Glutamatergic neuron (in vitro differentiated cells): ENCODE measurements around the gene OR11A1. TPM values are rescaled to one million over a fixed set of nuclear protein-coding genes. Genes with fewer than 3 reads are reported as not detected.

Source experiments
- DNase-seq: peaks from one replicate; pipeline ENCODE4 v3.0.0; 2022
- H3K27ac Mint-ChIP-seq: one replicate; pipeline ENCODE4 v1.8.0; 2020; ENCODE audit warnings: mild to moderate bottlenecking, mixed read lengths, inconsistent platforms; ENCODE audit not compliant: unreplicated experiment
- H3K27me3 Mint-ChIP-seq: one replicate; pipeline ENCODE4 v1.8.0; 2020; ENCODE audit warnings: mild to moderate bottlenecking, moderate library complexity, mixed read lengths, inconsistent platforms; ENCODE audit not compliant: unreplicated experiment
- H3K36me3 Mint-ChIP-seq: one replicate; pipeline ENCODE4 v1.8.0; 2020; ENCODE audit warnings: mild to moderate bottlenecking, mixed read lengths, inconsistent platforms; ENCODE audit not compliant: unreplicated experiment
- H3K4me1 Mint-ChIP-seq: one replicate; pipeline ENCODE4 v1.8.0; 2020; ENCODE audit warnings: mild to moderate bottlenecking, low read depth, mixed read lengths, inconsistent platforms; ENCODE audit not compliant: unreplicated experiment
- H3K4me3 Mint-ChIP-seq: one replicate; pipeline ENCODE4 v1.8.0; 2020; ENCODE audit warnings: mild to moderate bottlenecking, mixed read lengths, inconsistent platforms; ENCODE audit not compliant: unreplicated experiment
- H3K9me3 Mint-ChIP-seq: one replicate; pipeline ENCODE4 v1.8.0; 2020; ENCODE audit warnings: mild to moderate bottlenecking, moderate library complexity, mixed read lengths, inconsistent platforms; ENCODE audit not compliant: unreplicated experiment
- total RNA-seq: library from RNA; stranded (reverse); fragmentation: NEBNext Ultra II Directional; extraction: Animal tissue kit (Norgen Biotek cat#: 25700); gene quantifications from one replicate; pipeline ENCODE4 v1.2.1, GENCODE V29; 2021; ENCODE audit not compliant: unreplicated experiment
- TF ChIP-seq, protein P1 (sequence below): fragments of 200-600 bp; sonication (generic); IDR thresholded peaks from one replicate; pipeline ENCODE4 v1.5.0; 2021; ENCODE audit not compliant: partially characterized antibody, unreplicated experiment

The OR11A1 gene
- total RNA-seq, 1 donor from 2014 or later, result not detected

DNA sequence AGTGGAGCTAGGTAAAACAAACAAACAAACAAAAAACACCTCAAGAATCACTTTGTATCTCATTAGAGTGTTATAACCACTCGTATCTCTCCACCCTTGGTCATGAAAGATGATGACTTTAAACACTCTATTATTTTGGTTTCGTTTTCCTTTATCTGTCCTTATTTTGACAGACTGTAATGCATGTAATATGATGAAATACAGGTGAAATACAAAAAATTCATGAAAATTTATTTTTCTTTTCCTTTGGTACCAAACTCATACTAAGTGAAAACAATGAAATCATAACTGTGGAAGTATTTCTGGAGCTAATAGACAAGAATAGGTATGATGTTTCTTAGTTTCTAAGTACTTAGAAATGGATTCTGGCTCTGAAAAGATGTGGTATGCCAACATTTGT lies 57.3 kb downstream of the OR11A1 start:
- TF ChIP-seq, protein P1, sequence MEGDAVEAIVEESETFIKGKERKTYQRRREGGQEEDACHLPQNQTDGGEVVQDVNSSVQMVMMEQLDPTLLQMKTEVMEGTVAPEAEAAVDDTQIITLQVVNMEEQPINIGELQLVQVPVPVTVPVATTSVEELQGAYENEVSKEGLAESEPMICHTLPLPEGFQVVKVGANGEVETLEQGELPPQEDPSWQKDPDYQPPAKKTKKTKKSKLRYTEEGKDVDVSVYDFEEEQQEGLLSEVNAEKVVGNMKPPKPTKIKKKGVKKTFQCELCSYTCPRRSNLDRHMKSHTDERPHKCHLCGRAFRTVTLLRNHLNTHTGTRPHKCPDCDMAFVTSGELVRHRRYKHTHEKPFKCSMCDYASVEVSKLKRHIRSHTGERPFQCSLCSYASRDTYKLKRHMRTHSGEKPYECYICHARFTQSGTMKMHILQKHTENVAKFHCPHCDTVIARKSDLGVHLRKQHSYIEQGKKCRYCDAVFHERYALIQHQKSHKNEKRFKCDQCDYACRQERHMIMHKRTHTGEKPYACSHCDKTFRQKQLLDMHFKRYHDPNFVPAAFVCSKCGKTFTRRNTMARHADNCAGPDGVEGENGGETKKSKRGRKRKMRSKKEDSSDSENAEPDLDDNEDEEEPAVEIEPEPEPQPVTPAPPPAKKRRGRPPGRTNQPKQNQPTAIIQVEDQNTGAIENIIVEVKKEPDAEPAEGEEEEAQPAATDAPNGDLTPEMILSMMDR, result no peak
- Mint-ChIP-seq H3K27ac (no peak overlapping the region), H3K36me3 (no peaks in the 10 kb centered on the region), H3K9me3 (no peaks in the 10 kb centered on the region), H3K4me1 (no peaks in the 10 kb centered on the region), H3K27me3 (no peaks in the 10 kb centered on the region), H3K4me3 (no peak overlapping the region)
- DNase-seq, result no peak

DNA sequence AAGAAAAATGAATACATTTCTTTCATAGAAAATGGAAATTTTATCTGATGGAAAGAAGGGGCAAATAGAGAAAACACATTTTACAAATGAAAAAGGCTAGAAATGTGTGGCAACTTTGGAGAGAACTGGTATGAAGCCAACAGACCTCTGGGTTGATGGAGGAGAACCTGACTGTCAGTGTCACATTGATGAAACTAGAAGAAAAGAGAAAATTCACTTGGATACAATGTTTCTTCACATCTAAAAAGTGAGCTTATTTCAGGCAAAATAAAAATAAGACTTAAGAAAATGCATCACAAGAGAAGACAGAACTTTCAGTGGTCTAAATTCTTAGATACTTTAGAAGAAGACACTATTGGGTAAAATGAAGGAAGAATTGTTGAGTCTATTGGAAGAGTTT lies 61.5 kb downstream of the OR11A1 start, which contains the start of gene OR12D2:
Gene OR12D2, plus strand, starts transcription at position 301 of the 400 bp plus-strand sequence. CDS start 1,069 bp downstream, outside the sequence.
- no peaks in the 10 kb centered on the region for H3K27me3 Mint-ChIP-seq
- TF ChIP-seq, protein P1, result no peak

DNA sequence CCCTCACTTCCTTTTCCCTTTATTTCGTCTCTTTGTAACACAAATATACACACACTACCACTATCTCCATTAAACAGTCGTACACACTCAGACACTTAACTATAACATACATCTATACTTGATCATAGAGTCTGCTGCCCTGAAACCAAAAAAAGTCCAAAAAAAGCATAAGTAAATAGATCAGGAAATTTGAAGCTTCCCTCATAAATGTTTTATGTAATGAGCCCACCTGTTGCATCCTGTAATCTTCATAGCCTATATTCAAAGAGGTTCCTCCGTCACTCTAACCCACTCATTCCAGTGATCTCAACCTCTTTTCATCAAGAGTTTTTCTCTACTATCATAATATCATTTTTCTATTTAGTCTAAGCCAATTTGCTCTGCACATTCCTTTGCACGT lies 68.3 kb downstream of the OR11A1 start:
- TF ChIP-seq, protein P1, result no peak
- H3K9me3 Mint-ChIP-seq, result no peaks in the 10 kb centered on the region
- H3K27me3 Mint-ChIP-seq, result no peaks in the 10 kb centered on the region
- H3K4me1 Mint-ChIP-seq, result no peaks in the 10 kb centered on the region
- H3K4me3 Mint-ChIP-seq, result no peak overlapping the region
- DNase-seq, result no peak
- no peaks in the 10 kb centered on the region for H3K36me3 Mint-ChIP-seq
- H3K27ac Mint-ChIP-seq, result no peak overlapping the region

More for the DNA sequence above, 61.5 kb downstream of the OR11A1 start, which contains the start of gene OR12D2:
- no peak within 1 kb of the TSS for H3K27ac Mint-ChIP-seq
- no peak for DNase-seq
- peaks cover 3% of the 10 kb centered on the region for H3K4me1 Mint-ChIP-seq
- no peak within 1 kb of the TSS for H3K4me3 Mint-ChIP-seq
- H3K36me3 Mint-ChIP-seq, result no peaks in the 10 kb centered on the region
- no peaks in the 10 kb centered on the region for H3K9me3 Mint-ChIP-seq

DNA sequence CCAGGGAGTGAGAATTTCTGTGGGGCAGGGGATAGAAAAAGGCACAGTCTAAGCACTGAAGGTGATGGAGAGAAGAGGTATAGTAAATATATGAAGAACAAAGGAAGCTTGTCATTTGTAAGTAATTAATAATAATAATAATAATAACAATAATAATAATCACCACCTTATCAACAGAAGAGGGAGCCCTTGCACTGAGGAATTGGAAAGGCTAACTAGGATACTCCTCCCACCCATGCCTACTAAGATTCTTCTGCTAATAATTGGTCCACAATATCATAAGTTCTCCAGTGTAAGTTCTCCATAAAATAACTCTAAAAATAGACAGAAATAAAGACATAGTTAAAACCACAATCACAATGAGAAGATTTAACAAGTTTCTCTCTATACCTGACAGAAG lies 80.9 kb downstream of the OR11A1 start:
- no peak for DNase-seq

More for the DNA sequence above, 80.9 kb downstream of the OR11A1 start:
- Mint-ChIP-seq H3K4me1 (no peaks in the 10 kb centered on the region), H3K4me3 (no peak overlapping the region), H3K27ac (no peak overlapping the region), H3K27me3 (no peaks in the 10 kb centered on the region), H3K9me3 (no peaks in the 10 kb centered on the region), H3K36me3 (no peaks in the 10 kb centered on the region)
- TF ChIP-seq, protein P1, result no peak

Other genes starting within 250 kb of the OR11A1 start
- gene OR14J1, start 155.4 kb downstream of the OR11A1 start, total RNA-seq, result not detected
- not detected for gene OR5V1, start 88.2 kb downstream of the OR11A1 start, total RNA-seq
- not detected for gene OR12D3, start 81.8 kb downstream of the OR11A1 start, total RNA-seq
- gene OR12D2, start 61.4 kb downstream of the OR11A1 start, total RNA-seq, result not detected
- not detected for gene OR12D1, start 42.1 kb downstream of the OR11A1 start, total RNA-seq
- not detected for gene OR10C1, start 17.8 kb downstream of the OR11A1 start, total RNA-seq
- gene OR2H1, start 84 bp upstream of the OR11A1 start, total RNA-seq, result not detected
- gene MAS1L, start 30.9 kb upstream of the OR11A1 start, total RNA-seq, result not detected
- not detected for gene UBD, start 102.7 kb upstream of the OR11A1 start, total RNA-seq
- not detected for gene OR2H2, start 128.1 kb upstream of the OR11A1 start, total RNA-seq
- gene GABBR1, start 176.1 kb upstream of the OR11A1 start, total RNA-seq, result 158 TPM
- gene MOG, start 200.0 kb upstream of the OR11A1 start, total RNA-seq, result not detected
- not detected for gene ZFP57, start 224.1 kb upstream of the OR11A1 start, total RNA-seq